PC-3 (cell line): ENCODE results near the gene CEP78. TPM values are rescaled to one million over a fixed set of nuclear protein-coding genes. Genes with fewer than 3 reads are reported as not detected.

ENCODE experiments used
- ATAC-seq: fragments of 200-7000 bp; cut with Tn5 transposase; 2 replicates; pipeline ENCODE4 v1.9.1; 2020; ENCODE audit warnings: mild to moderate bottlenecking, moderate library complexity
- BruUV-seq: library from RNA; stranded (reverse); fragments of 400-500 nt; replicated peaks from 2 replicates; lab custom pipeline; 2021; lab: Mats Ljungman, UMichigan
- CTCF ChIA-PET: fragments of 300-600 bp; sonication (Branson Sonifier 250); formaldehyde crosslinking; loops from one replicate; lab custom pipeline; 2022; ENCODE audit warnings: antibody characterized with exemption; lab: Charles Lee
- POLR2A ChIA-PET: fragments of 300-600 bp; sonication (Branson Sonifier 250); formaldehyde crosslinking; loops from one replicate; lab custom pipeline; 2022; ENCODE audit warnings: antibody characterized with exemption; ENCODE audit not compliant: unreplicated experiment; lab: Charles Lee
- DNase-seq: peaks from one replicate; pipeline ENCODE4 v3.0.0-alpha.2; 2015
- H2AFZ ChIP-seq: fragments of 300-600 bp; sonication (generic); 2 replicates; pipeline ENCODE4 v1.6.0; 2016; ENCODE audit warnings: antibody characterized with exemption, low read length
- H3F3A ChIP-seq: fragments of 300-600 bp; sonication (generic); one replicate; pipeline ENCODE4 v1.6.0; 2017; ENCODE audit warnings: antibody characterized with exemption, low read length, control low read depth, mild to moderate bottlenecking; ENCODE audit not compliant: unreplicated experiment
- H3K27ac ChIP-seq: fragments of 300-600 bp; sonication (generic); 2 replicates; pipeline ENCODE4 v1.5.1; 2016; ENCODE audit warnings: mild to moderate bottlenecking, low read length
- H3K27me3 ChIP-seq: fragments of 300-600 bp; sonication (generic); 2 replicates; pipeline ENCODE4 v1.6.1; 2016; ENCODE audit warnings: low read length, mixed read lengths
- H3K36me3 ChIP-seq: fragments of 300-600 bp; sonication (generic); 2 replicates; pipeline ENCODE4 v1.6.1; 2016; ENCODE audit warnings: low read depth, mixed run types, low read length, mixed read lengths
- H3K4me1 ChIP-seq: fragments of 300-600 bp; sonication (generic); 2 replicates; pipeline ENCODE4 v1.5.1; 2016; ENCODE audit warnings: low read length; ENCODE audit not compliant: insufficient read depth
- H3K4me2 ChIP-seq: fragments of 300-600 bp; sonication (generic); 2 replicates; pipeline ENCODE4 v1.6.0; 2016; ENCODE audit warnings: low read length
- H3K4me3 ChIP-seq: fragments of 300-600 bp; sonication (generic); 2 replicates; pipeline ENCODE4 v1.5.1; 2016; ENCODE audit warnings: mild to moderate bottlenecking, low read length, mixed read lengths
- H3K79me2 ChIP-seq: fragments of 300-600 bp; sonication (generic); 2 replicates; pipeline ENCODE4 v1.6.1; 2017; ENCODE audit warnings: low read length, mixed read lengths
- H3K9ac ChIP-seq: fragments of 300-600 bp; sonication (generic); 2 replicates; pipeline ENCODE4 v1.6.0; 2016; ENCODE audit warnings: mild to moderate bottlenecking, low read length
- H3K9me2 ChIP-seq: fragments of 300-600 bp; sonication (generic); replicated peaks from 2 replicates; pipeline ENCODE4 v1.6.1; 2016; ENCODE audit warnings: mixed run types, low read length, mixed read lengths
- H3K9me3 ChIP-seq: fragments of 300-600 bp; sonication (generic); 2 replicates; pipeline ENCODE4 v1.6.1; 2016; ENCODE audit warnings: low read length, mixed read lengths
- H4K20me1 ChIP-seq: fragments of 300-600 bp; sonication (generic); 2 replicates; pipeline ENCODE4 v1.6.1; 2016; ENCODE audit warnings: low read length, mixed read lengths
- CTCF ChIP-seq: fragments of 300-600 bp; sonication (generic); conservative IDR thresholded peaks from 2 replicates; pipeline ENCODE4 v1.5.1; 2017; ENCODE audit warnings: antibody characterized with exemption, low read depth, mild to moderate bottlenecking, low read length
- EZH2 ChIP-seq: fragments of 300-600 bp; sonication (generic); IDR thresholded peaks from one replicate; pipeline ENCODE4 v1.6.1; 2017; ENCODE audit warnings: antibody characterized with exemption, mild to moderate bottlenecking, low read length; ENCODE audit not compliant: unreplicated experiment
- EZH2phosphoT487 ChIP-seq: fragments of 300-600 bp; sonication (generic); IDR thresholded peaks from 2 replicates; pipeline ENCODE4 v1.6.1; 2018; ENCODE audit warnings: mild to moderate bottlenecking, antibody characterized with exemption, low read length, borderline replicate concordance
- intact Hi-C: fragments of 100-400 bp; cut with micrococcal nuclease; formaldehyde crosslinking; loops from 2 replicates; pipeline ENCODE4 v1.9.0; 2023
- total RNA-seq: library from RNA; depleted of rRNA; stranded (reverse); fragments of >200 nt; gene quantifications from 2 replicates; pipeline ENCODE4 v1.2.3, GENCODE V29; 2014

The CEP78 gene
- total RNA-seq, 1 experiment from 2014 or later, result 52.5 TPM

- Histone ChIP-seq H4K20me1 (no peaks in the 10 kb centered on the region), H3K79me2 (no peaks in the 10 kb centered on the region), H3K4me2 (no peak overlapping the region), H3K27ac (no peak overlapping the region), H3K9ac (no peak overlapping the region), H3K36me3 (no peaks in the 10 kb centered on the region), H3K9me2 (no peaks in the 10 kb centered on the region), H2AFZ (no peak overlapping the region), H3F3A (no peaks in the 10 kb centered on the region), H3K4me1 (no peaks in the 10 kb centered on the region), H3K9me3 (no peaks in the 10 kb centered on the region), H3K27me3 (no peaks in the 10 kb centered on the region), H3K4me3 (no peak overlapping the region)
- DNase-seq (no peak), ATAC-seq (no peak)
- TF ChIP-seq EZH2phosphoT487 (no peak), EZH2 (no peak), CTCF (no peak)
- ChIA-PET CTCF (no interaction called here), POLR2A (no interaction called here)
- no TSS peak for BruUV-seq
- intact Hi-C loops, result loop anchor here (10.0 kb wide), 1 partner anchor 176 kb away; the partner anchor contains the start of gene GNAQ
Measured at GRCh38 chr9:78210841-78211301, 25.0 kb upstream of the CEP78 start.

- intact Hi-C loops, result loop anchor here (10.0 kb wide), 1 partner anchor 178 kb away; the partner anchor contains the start of gene GNAQ
- CTCF ChIA-PET, result no interaction called here
Measured at GRCh38 chr9:78212868-78213267, 23.0 kb upstream of the CEP78 start.

More at GRCh38 chr9:78212868-78213267, 23.0 kb upstream of the CEP78 start:
- H3K4me2 ChIP-seq, result no peak overlapping the region
- DNase-seq (no peak), ATAC-seq (no peak)
- TF ChIP-seq EZH2 (no peak), CTCF (no peak), EZH2phosphoT487 (no peak)
- H3K36me3 ChIP-seq, result no peaks in the 10 kb centered on the region
- no TSS peak for BruUV-seq
- H3K9me2 ChIP-seq, result no peaks in the 10 kb centered on the region
- H3K4me1 ChIP-seq, result no peaks in the 10 kb centered on the region
- H3K27ac ChIP-seq, result no peak overlapping the region
- no peaks in the 10 kb centered on the region for H3K27me3 ChIP-seq
- no peaks in the 10 kb centered on the region for H3F3A ChIP-seq
- no peak overlapping the region for H3K9ac ChIP-seq
- H4K20me1 ChIP-seq, result no peaks in the 10 kb centered on the region
- H3K9me3 ChIP-seq, result no peaks in the 10 kb centered on the region
- H2AFZ ChIP-seq, result no peak overlapping the region
- POLR2A ChIA-PET, result no interaction called here
- no peak overlapping the region for H3K4me3 ChIP-seq
- H3K79me2 ChIP-seq, result no peaks in the 10 kb centered on the region
